ENCODE data around the gene RALGPS1. TPM values are rescaled to one million over a fixed set of nuclear protein-coding genes. Genes with fewer than 3 reads are reported as not detected.

RALGPS1 gene
- total RNA-seq, 2 experiments from 2014 or later = 14.1 to 14.4 TPM

DNA sequence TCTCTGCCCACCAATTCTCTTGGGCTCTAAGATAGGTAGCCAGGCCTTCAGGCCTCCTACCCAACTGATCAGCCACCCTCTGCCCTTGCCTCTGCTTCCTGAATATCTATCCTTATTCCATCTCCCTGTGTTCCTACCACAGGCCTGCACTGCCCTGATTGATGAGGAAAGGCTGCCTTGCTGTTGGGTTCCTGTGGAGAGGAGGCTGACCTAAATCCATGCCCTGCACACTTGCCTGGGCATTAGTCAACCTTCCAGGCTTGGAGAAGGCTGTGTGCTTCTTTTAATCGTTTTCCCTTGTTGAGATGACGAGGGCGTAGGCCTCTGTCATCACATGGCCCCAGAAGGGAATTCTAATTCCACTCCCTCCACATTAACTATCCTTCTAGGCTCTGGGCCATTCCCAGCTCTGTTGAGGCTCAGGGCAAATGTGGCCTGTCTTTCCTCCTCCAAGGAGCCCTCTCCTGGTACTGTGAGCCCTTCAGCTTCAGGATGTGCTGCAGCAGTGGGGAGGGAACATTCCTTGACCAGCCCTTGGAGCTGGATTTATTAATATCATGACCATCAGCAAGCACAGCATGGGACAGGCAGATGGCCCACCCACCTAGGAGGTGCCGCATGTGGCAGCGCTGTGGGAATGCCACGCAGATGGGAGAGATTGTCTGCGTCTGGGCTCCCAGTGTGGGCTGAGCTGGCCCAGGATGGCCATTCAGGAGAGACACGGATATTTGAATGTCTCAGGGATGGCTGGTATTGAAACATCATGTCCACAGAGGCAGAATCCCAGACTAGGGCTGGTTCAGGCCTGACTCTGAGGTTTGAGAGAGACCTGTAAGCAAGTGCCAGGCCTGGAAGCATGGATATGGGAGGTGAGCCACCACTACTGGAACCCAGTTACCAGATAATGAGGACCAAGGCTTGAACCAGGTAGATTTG lies 166.9 kb downstream of the RALGPS1 start:
- H3K9me3 ChIP-seq (ENCODE audit: low read length) = no peaks in the 10 kb centered on the region
- no peak overlapping the region for H3K27ac ChIP-seq (ENCODE audit: low read depth, low read length, poor library complexity, severe bottlenecking)
- no peak for DNase-seq (ENCODE audit: low spot score)
- no peak for TF ChIP-seq EZH2phosphoT487 (IDR thresholded peaks at IDR 0.05; ENCODE audit: borderline replicate concordance, low read depth, low read length)
- TF ChIP-seq, protein P1, sequence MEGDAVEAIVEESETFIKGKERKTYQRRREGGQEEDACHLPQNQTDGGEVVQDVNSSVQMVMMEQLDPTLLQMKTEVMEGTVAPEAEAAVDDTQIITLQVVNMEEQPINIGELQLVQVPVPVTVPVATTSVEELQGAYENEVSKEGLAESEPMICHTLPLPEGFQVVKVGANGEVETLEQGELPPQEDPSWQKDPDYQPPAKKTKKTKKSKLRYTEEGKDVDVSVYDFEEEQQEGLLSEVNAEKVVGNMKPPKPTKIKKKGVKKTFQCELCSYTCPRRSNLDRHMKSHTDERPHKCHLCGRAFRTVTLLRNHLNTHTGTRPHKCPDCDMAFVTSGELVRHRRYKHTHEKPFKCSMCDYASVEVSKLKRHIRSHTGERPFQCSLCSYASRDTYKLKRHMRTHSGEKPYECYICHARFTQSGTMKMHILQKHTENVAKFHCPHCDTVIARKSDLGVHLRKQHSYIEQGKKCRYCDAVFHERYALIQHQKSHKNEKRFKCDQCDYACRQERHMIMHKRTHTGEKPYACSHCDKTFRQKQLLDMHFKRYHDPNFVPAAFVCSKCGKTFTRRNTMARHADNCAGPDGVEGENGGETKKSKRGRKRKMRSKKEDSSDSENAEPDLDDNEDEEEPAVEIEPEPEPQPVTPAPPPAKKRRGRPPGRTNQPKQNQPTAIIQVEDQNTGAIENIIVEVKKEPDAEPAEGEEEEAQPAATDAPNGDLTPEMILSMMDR (conservative IDR thresholded peaks at IDR 0.05; ENCODE audit: low read length) = no peak
- H3K36me3 ChIP-seq (ENCODE audit: insufficient read depth, low read length) = no peaks in the 10 kb centered on the region
- no peaks in the 10 kb centered on the region for H4K20me1 ChIP-seq (ENCODE audit: insufficient read depth, low read length)
- H3K9me2 ChIP-seq (ENCODE audit: insufficient read depth, low read length) = no peaks in the 10 kb centered on the region
- BruUV-seq (replicated peaks) = no TSS peak
- intact Hi-C loops (cut with micrococcal nuclease; ENCODE audit: unreplicated experiment) = no loop called here
- no peaks in the 10 kb centered on the region for H3K79me2 ChIP-seq (ENCODE audit: insufficient read depth, low read depth, low read length)
- H2AFZ ChIP-seq (ENCODE audit: low read length) = no peak overlapping the region
- CTCF ChIA-PET (ENCODE audit: unreplicated experiment) = no interaction called here
- no peaks in the 10 kb centered on the region for H3K4me1 ChIP-seq (ENCODE audit: insufficient read depth, low read length, poor library complexity, severe bottlenecking)
- no peak overlapping the region for H3K4me2 ChIP-seq (ENCODE audit: low read length)
- H3K4me3 ChIP-seq (ENCODE audit: low read depth, low read length, poor library complexity, severe bottlenecking) = no peak overlapping the region
- POLR2A ChIA-PET = no interaction called here

DNA sequence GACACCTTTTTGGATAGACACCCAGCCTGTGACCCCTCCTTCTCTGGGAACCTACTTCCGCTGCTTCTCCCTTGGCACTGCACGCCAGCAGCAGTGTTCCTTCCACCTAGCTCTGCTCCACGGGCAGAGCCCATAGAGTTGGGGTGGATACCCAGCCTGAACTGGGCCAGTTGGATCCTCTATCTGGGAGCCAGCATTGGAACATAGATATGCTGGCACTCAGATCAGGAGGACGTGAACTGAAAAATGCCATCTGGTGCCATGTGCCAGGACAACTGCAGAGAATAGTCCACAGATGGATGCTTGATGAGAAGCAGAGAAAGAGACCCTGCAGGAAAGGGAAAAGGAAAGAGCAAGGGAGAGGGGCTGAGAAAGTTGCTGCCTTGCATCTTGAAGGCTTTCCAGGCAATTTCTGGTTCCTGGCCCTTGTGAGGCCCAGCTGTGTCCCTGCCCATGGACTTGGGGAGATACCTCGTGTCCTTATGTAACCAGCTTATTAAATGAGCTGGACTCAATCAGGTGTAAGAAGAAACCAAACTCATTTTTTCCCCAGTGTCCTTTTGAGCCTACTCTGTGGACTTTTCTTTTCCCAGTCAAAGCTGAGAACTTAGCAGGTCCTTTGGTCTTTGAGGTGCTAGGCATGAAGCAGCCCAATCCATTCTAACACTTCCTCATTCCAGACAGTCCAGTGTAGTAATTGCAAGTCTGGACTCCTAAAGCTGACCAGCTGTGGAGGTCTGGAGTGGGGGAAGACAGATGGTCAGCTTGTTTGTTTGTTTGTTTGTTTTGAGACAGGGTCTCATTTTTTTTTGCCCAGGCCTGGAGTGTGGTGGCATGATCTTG lies 168.8 kb downstream of the RALGPS1 start:
- H3K79me2 ChIP-seq (ENCODE audit: insufficient read depth, low read depth, low read length) = no peaks in the 10 kb centered on the region
- H3K4me1 ChIP-seq (ENCODE audit: insufficient read depth, low read length, poor library complexity, severe bottlenecking) = no peaks in the 10 kb centered on the region
- no peak overlapping the region for H2AFZ ChIP-seq (ENCODE audit: low read length)
- H4K20me1 ChIP-seq (ENCODE audit: insufficient read depth, low read length) = no peaks in the 10 kb centered on the region
- H3K27ac ChIP-seq (ENCODE audit: low read depth, low read length, poor library complexity, severe bottlenecking) = no peak overlapping the region
- no peaks in the 10 kb centered on the region for H3K9me2 ChIP-seq (ENCODE audit: insufficient read depth, low read length)
- H3K4me2 ChIP-seq (ENCODE audit: low read length) = no peak overlapping the region
- TF ChIP-seq EZH2phosphoT487 (IDR thresholded peaks at IDR 0.05; ENCODE audit: borderline replicate concordance, low read depth, low read length) = no peak
- TF ChIP-seq, protein P1 (conservative IDR thresholded peaks at IDR 0.05; ENCODE audit: low read length) = no peak
- CTCF ChIA-PET (ENCODE audit: unreplicated experiment) = no interaction called here
- no peak overlapping the region for H3K4me3 ChIP-seq (ENCODE audit: low read depth, low read length, poor library complexity, severe bottlenecking)
- intact Hi-C loops (cut with micrococcal nuclease; ENCODE audit: unreplicated experiment) = no loop called here
- POLR2A ChIA-PET = interaction anchor here (0.6 kb wide), 1 partner anchor 15 kb away, joined by 3 read pairs; no protein-coding TSS in a partner anchor
- no peaks in the 10 kb centered on the region for H3K9me3 ChIP-seq (ENCODE audit: low read length)
- H3K36me3 ChIP-seq (ENCODE audit: insufficient read depth, low read length) = no peaks in the 10 kb centered on the region
- no TSS peak for BruUV-seq (replicated peaks)
- DNase-seq (ENCODE audit: low spot score) = no peak

All from OCI-LY7 (cell line).